ENCODE results near the gene SSNA1. TPM values are rescaled to one million over a fixed set of nuclear protein-coding genes. Genes with fewer than 3 reads are reported as not detected.

The SSNA1 gene
- total and polyA plus RNA-seq, 9 of the 15 experiments (the other 6 are each of a cell fraction or from before 2014, with no cell fraction given), result 1.9 to 130 (median 57.1) TPM

- Histone ChIP-seq H3K4me1 (replicated peaks in 1 of 2; ENCODE audit: control insufficient read depth in 2 of 2, insufficient read depth in 2 of 2, low read length in 2 of 2) (peaks cover 41 to 81% of the 10 kb centered on the region in 2 experiments), H3K9me1 (ENCODE audit: control insufficient read depth, insufficient read depth, low read length) (peaks cover 3% of the 10 kb centered on the region), H3K36me3 (ENCODE audit: control insufficient read depth, insufficient read depth, low read length) (peaks cover 30% of the 10 kb centered on the region; the same call in 2 of the 3 replicates), H3K9ac (ENCODE audit: insufficient read depth in 1 of 2, low read depth in 2 of 2, low read length in 2 of 2) (peak overlapping the region in 1 of 2 experiments; percentile 57; a peak in 1 of 4 replicates), H2AFZ (ENCODE audit: low read depth, low read length) (no peak overlapping the region), H3K79me2 (ENCODE audit: control insufficient read depth, insufficient read depth, low read length) (peaks cover 78% of the 10 kb centered on the region), H3K4me3 (no peak overlapping the region), H3K27ac (ENCODE audit: extremely low read depth, low read depth, low read length) (no peak overlapping the region), H3K4me2 (ENCODE audit: insufficient read depth, low read length) (peak overlapping the region; percentile 26), H3K9me3 (replicated peaks; ENCODE audit: control insufficient read depth, insufficient read depth, low read depth, low read length) (no peaks in the 10 kb centered on the region), H4K20me1 (replicated peaks; ENCODE audit: control insufficient read depth, insufficient read depth, low read length) (peaks cover 5% of the 10 kb centered on the region), H3K27me3 (ENCODE audit: control insufficient read depth in 2 of 2, insufficient read depth in 2 of 2, low read length in 2 of 2) (no peaks in the 10 kb centered on the region)
- DNase-seq (ENCODE audit: extremely low read depth in 1 of 4, low spot score in 3 of 4) (no peak), FAIRE-seq (no peak), ATAC-seq (no peak)
- 27% methylated on average over 8 of the region's 8 CpGs for WGBS (ENCODE audit: insufficient coverage, low coverage, missing lambda C conversion rate)
- intact Hi-C loops (cut with micrococcal nuclease), result no loop called here
- in situ Hi-C loops (cut with MboI), result no loop called here
- ChIA-PET CTCF (ENCODE audit: low intra/inter-chr PET ratio) (no interaction called here), POLR2A (interaction anchor here (1.5 to 5.7 kb wide), 2 partner anchors 8 to 13 kb away, joined by 5 to 56 read pairs; partner anchors contain the start of genes ANAPC2 and SSNA1)
- no TSS peak for BruUV-seq (replicated peaks)
- 0 out of 2 replicates have a peak, but pooled peaks have one; percentile 5 for TF ChIP-seq CREB1 (IDR thresholded peaks at IDR 0.05)
- TF ChIP-seq CREB1 (CRISPR knock-in tag; IDR thresholded peaks at IDR 0.05), result no peak
- no peak for TF ChIP-seq E2F6 (IDR thresholded peaks at IDR 0.05; ENCODE audit: borderline replicate concordance in 1 of 2, extremely low read depth in 1 of 2, insufficient read depth in 1 of 2, insufficient read length in 1 of 2, low read depth in 1 of 2, low read length in 1 of 2, poor library complexity in 1 of 2, severe bottlenecking in 1 of 2)
Measured at GRCh38 chr9:137202966-137203365, 14.5 kb downstream of the SSNA1 start.

GRCh38 chr9:137204731-137205125 is 16.3 kb downstream of the SSNA1 start:
- Histone ChIP-seq H3K9me3 (replicated peaks; ENCODE audit: control insufficient read depth, insufficient read depth, low read depth, low read length) (no peaks in the 10 kb centered on the region), H3K27me3 (ENCODE audit: control insufficient read depth in 2 of 2, insufficient read depth in 2 of 2, low read length in 2 of 2) (no peaks in the 10 kb centered on the region), H3K9ac (ENCODE audit: insufficient read depth in 1 of 2, low read depth in 2 of 2, low read length in 2 of 2) (peak overlapping the region; percentile 92 to 98), H3K9me1 (ENCODE audit: control insufficient read depth, insufficient read depth, low read length) (peaks cover 3% of the 10 kb centered on the region), H3K4me2 (ENCODE audit: insufficient read depth, low read length) (peak overlapping the region; percentile 95), H3K79me2 (ENCODE audit: control insufficient read depth, insufficient read depth, low read length) (peaks cover 61% of the 10 kb centered on the region), H2AFZ (ENCODE audit: low read depth, low read length) (peak overlapping the region; percentile 77; the same call in 1 of the 2 replicates), H4K20me1 (replicated peaks; ENCODE audit: control insufficient read depth, insufficient read depth, low read length) (no peaks in the 10 kb centered on the region; the same call in 1 of the 2 replicates), H3K4me3 (peak overlapping the region; percentile 99), H3K4me1 (replicated peaks in 1 of 2; ENCODE audit: control insufficient read depth in 2 of 2, insufficient read depth in 2 of 2, low read length in 2 of 2) (peaks cover 28 to 64% of the 10 kb centered on the region in 2 experiments), H3K36me3 (ENCODE audit: control insufficient read depth, insufficient read depth, low read length) (peaks cover 37% of the 10 kb centered on the region; the same call in 2 of the 3 replicates), H3K27ac (ENCODE audit: extremely low read depth, low read depth, low read length) (peak overlapping the region; percentile 88)
- in situ Hi-C loops (cut with MboI), result no loop called here
- no TSS peak for BruUV-seq (replicated peaks)
- TF ChIP-seq, protein P1, sequence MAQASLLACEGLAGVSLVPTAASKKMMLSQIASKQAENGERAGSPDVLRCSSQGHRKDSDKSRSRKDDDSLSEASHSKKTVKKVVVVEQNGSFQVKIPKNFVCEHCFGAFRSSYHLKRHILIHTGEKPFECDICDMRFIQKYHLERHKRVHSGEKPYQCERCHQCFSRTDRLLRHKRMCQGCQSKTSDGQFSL (CRISPR knock-in tag; IDR thresholded peaks at IDR 0.05), result 0 out of 2 replicates have a peak, but pooled peaks have one; percentile 33
- TF ChIP-seq, protein P1 (tag; IDR thresholded peaks at IDR 0.05), result no peak
- no peak for TF ChIP-seq GTF2F1 (IDR thresholded peaks at IDR 0.05; ENCODE audit: low read depth, low read length)
- ChIA-PET POLR2A (interaction anchor here (0.7 to 5.7 kb wide), 6 partner anchors 8 to 118 kb away, joined by 3 to 56 read pairs (median 4); partner anchors contain the start of genes ANAPC2, MAN1B1 and SSNA1), CTCF (ENCODE audit: low intra/inter-chr PET ratio) (no interaction called here)
- 3% methylated on average over 21 of the region's 21 CpGs for WGBS (ENCODE audit: insufficient coverage, low coverage, missing lambda C conversion rate)
- no peak for DNase-seq (ENCODE audit: extremely low read depth in 1 of 4, low spot score in 3 of 4)
- no peak for FAIRE-seq
- ATAC-seq, result no peak
- intact Hi-C loops (cut with micrococcal nuclease), result no loop called here
